ENCODE measurements around the gene PRR12. TPM values are rescaled to one million over a fixed set of nuclear protein-coding genes. Genes with fewer than 3 reads are reported as not detected.

Gene PRR12
- total RNA-seq, 3 donors from 2014 or later: 24.2 to 37.3 (median 26.2) TPM

DNA sequence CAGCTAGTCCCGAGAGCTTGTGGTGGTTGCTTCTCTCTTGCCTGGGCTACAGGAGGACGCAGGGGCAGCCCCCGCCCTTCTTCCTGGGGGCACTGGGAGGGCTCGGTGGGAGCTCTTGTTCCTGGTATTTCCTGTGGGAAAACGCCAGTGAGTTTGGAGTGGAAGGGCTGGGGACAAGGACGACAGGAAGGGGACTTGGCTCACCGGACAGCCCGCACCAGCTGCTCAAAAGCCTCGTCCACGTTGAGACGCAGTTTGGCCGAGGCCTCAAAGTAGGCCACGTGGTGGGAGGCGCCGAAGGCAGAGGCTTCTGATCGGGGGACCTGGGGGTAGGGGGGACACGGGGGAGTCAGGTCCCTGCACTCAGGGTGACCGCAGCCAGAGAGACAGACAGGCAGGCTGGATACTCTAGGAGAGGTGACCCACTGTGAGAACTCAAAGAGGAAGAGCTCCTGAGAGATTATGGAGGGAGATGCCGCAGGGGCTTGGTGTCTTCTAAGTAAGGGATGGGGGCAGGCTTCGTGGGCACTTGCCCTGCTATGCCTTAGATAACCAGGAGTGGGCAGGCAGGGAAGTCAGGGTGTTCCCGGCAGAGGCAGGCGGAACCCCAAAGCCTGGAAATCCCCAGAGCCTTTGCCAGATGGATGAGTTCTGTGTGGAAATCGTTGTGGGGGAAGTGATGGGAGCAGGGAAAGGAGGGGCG is 44.7 kb downstream of the PRR12 start:
- DNase-seq (no peak), ATAC-seq (no peak)
- H3K4me3 ChIP-seq: no peak overlapping the region
- intact Hi-C loops (cut with DNase I, micrococcal nuclease): no loop called here
- no peaks in the 10 kb centered on the region for H3K9me3 ChIP-seq
- peaks cover 19% of the 10 kb centered on the region for H3K4me1 ChIP-seq (ENCODE audit: low read depth)
- TF ChIP-seq, protein P1, sequence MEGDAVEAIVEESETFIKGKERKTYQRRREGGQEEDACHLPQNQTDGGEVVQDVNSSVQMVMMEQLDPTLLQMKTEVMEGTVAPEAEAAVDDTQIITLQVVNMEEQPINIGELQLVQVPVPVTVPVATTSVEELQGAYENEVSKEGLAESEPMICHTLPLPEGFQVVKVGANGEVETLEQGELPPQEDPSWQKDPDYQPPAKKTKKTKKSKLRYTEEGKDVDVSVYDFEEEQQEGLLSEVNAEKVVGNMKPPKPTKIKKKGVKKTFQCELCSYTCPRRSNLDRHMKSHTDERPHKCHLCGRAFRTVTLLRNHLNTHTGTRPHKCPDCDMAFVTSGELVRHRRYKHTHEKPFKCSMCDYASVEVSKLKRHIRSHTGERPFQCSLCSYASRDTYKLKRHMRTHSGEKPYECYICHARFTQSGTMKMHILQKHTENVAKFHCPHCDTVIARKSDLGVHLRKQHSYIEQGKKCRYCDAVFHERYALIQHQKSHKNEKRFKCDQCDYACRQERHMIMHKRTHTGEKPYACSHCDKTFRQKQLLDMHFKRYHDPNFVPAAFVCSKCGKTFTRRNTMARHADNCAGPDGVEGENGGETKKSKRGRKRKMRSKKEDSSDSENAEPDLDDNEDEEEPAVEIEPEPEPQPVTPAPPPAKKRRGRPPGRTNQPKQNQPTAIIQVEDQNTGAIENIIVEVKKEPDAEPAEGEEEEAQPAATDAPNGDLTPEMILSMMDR (IDR thresholded peaks at IDR 0.05): no peak
- no peaks in the 10 kb centered on the region for H3K36me3 ChIP-seq (ENCODE audit: low read depth)

- H3K9me3 ChIP-seq: no peaks in the 10 kb centered on the region
- H3K4me1 ChIP-seq (ENCODE audit: low read depth): peaks cover 22% of the 10 kb centered on the region
- intact Hi-C loops (cut with DNase I, micrococcal nuclease): no loop called here
- H3K4me3 ChIP-seq: no peak overlapping the region
- TF ChIP-seq, protein P1 (IDR thresholded peaks at IDR 0.05): no peak
- DNase-seq (peak in 1 of 3 donors; percentile 39), ATAC-seq (no peak)
- H3K36me3 ChIP-seq (ENCODE audit: low read depth): no peaks in the 10 kb centered on the region
These were observed 45.4 kb downstream of the PRR12 start for GRCh38 chr19:49636233-49636932.

GRCh38 chr19:49637821-49638738 is 47.1 kb downstream of the PRR12 start:
- DNase-seq (peak; percentile 88 to 93 (median 93)), ATAC-seq (peak; percentile 45)
- peaks cover 5% of the 10 kb centered on the region for H3K36me3 ChIP-seq (ENCODE audit: low read depth)
- TF ChIP-seq, protein P1 (IDR thresholded peaks at IDR 0.05): no peak
- H3K4me3 ChIP-seq: no peak overlapping the region
- intact Hi-C loops (cut with DNase I, micrococcal nuclease): no loop called here
- peaks cover 26% of the 10 kb centered on the region for H3K4me1 ChIP-seq (ENCODE audit: low read depth)
- H3K9me3 ChIP-seq: no peaks in the 10 kb centered on the region

DNA sequence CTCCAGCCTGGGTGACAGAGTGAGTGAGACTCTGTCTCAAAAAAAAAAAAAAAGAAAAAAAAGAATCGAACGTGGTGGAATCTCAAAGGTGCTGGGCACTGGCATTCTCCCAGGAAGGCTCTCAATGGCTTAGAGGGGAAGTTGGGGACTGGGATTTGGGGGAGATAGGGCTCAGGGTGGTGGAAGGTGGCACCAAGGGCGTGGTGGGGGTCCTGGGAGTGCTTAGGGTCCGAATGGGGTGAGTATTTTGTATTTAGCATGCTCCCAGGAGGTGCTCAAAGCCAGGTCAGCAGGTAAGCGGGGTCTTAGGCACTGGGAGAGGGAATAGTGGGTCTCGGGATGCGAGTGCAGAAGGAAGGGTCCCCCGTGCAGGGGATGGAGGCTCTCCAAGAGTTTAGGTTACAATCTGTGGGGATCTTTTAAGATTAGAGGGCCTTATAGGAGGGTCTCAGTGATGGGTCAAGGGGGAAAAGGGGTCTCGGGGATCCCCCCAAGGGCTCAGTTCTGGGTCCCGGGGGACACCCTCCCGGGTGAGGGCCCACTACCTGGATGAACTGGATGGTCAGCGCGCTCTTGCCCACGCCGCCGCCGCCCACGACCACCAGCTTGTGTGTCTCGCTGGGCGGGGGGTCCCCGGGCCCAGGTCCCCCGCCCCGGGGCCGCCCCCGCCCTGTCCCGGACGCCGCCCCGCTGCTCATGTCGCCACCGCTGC is 48.6 kb downstream of the PRR12 start:
- H3K4me1 ChIP-seq (ENCODE audit: low read depth): peaks cover 32% of the 10 kb centered on the region
- ATAC-seq (no peak), DNase-seq (peak in 2 of 3 donors; percentile 57)
- no peaks in the 10 kb centered on the region for H3K9me3 ChIP-seq
- peaks cover 5% of the 10 kb centered on the region for H3K36me3 ChIP-seq (ENCODE audit: low read depth)
- intact Hi-C loops (cut with DNase I, micrococcal nuclease): no loop called here
- H3K4me3 ChIP-seq: peak overlapping the region; percentile 28
- TF ChIP-seq, protein P1 (IDR thresholded peaks at IDR 0.05): no peak
